Neural progenitor cell (in vitro differentiated cells): ENCODE results near the gene ARHGEF4.

ENCODE experiments used
- EZH2phosphoT487 ChIP-seq: fragments of 200-600 bp; sonication (generic); IDR thresholded peaks from 2 replicates; pipeline ENCODE4 v1.6.1; 2017; ENCODE audit warnings: antibody characterized with exemption
- TF ChIP-seq, protein P1 (sequence below): fragments of 200-600 bp; sonication (generic); IDR thresholded peaks from 2 replicates; pipeline ENCODE4 v1.5.1; 2017; ENCODE audit warnings: antibody characterized with exemption, mild to moderate bottlenecking

DNA sequence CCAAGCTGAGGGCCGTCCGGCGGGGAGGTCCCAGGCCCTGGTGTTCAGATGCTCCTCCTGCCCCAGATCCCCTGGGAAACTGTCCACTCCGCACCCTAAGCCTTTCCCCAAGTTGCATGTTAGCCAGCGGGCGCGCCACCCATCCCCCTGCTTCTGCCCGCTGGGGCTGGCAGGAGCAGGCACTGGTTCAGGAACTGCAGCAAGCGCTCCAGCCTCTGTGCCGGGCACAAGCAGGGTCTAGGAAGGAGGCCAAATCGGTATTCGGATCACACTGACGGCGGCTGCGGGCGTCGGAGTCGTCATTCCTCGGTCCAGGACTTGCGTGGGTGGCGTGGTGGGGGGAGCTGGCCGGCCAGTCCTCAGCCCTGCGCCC is 202.8 kb downstream of the ARHGEF4 start:
- no peak for TF ChIP-seq EZH2phosphoT487
- TF ChIP-seq, protein P1, sequence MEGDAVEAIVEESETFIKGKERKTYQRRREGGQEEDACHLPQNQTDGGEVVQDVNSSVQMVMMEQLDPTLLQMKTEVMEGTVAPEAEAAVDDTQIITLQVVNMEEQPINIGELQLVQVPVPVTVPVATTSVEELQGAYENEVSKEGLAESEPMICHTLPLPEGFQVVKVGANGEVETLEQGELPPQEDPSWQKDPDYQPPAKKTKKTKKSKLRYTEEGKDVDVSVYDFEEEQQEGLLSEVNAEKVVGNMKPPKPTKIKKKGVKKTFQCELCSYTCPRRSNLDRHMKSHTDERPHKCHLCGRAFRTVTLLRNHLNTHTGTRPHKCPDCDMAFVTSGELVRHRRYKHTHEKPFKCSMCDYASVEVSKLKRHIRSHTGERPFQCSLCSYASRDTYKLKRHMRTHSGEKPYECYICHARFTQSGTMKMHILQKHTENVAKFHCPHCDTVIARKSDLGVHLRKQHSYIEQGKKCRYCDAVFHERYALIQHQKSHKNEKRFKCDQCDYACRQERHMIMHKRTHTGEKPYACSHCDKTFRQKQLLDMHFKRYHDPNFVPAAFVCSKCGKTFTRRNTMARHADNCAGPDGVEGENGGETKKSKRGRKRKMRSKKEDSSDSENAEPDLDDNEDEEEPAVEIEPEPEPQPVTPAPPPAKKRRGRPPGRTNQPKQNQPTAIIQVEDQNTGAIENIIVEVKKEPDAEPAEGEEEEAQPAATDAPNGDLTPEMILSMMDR: no peak
